Activated naive CD4-positive, alpha-beta T cell treated with Interleukin-2 at 50 U/mL for 16 hours (primary cell): ENCODE measurements around the gene FIP1L1.
"Not testable (repeated sequence)": the region's sequence is repeated elsewhere in the genome, so short reads cannot be mapped to it uniquely, and the experiment has no call there.

Source experiments
- DNase-seq: peaks from one replicate; pipeline ENCODE4 v3.0.0-alpha.2; 2020

The FIP1L1 gene

GRCh38 chr4:53380221-53380620, 2.8 kb downstream of the FIP1L1 start:
- DNase-seq = no peak

- not testable (repeated sequence) for DNase-seq
These were observed 32.0 kb downstream of the FIP1L1 start for GRCh38 chr4:53409479-53409878.

- no peak for DNase-seq
These were observed 41.8 kb downstream of the FIP1L1 start for GRCh38 chr4:53419208-53419607.

- no peak for DNase-seq
These were observed 44.4 kb downstream of the FIP1L1 start for GRCh38 chr4:53421791-53422190.

GRCh38 chr4:53422367-53422766, 44.9 kb downstream of the FIP1L1 start:
- DNase-seq = no peak

- DNase-seq = no peak
These were observed 46.8 kb downstream of the FIP1L1 start for GRCh38 chr4:53424280-53424679.

GRCh38 chr4:53427366-53427765, 49.9 kb downstream of the FIP1L1 start:
- DNase-seq = no peak

GRCh38 chr4:53431052-53431451, 53.6 kb downstream of the FIP1L1 start:
- no peak for DNase-seq

GRCh38 chr4:53432528-53433424, 55.3 kb downstream of the FIP1L1 start:
- DNase-seq = no peak

GRCh38 chr4:53436251-53436650, 58.8 kb downstream of the FIP1L1 start:
- DNase-seq = no peak

- DNase-seq = no peak
These were observed 64.1 kb downstream of the FIP1L1 start for GRCh38 chr4:53441564-53441963.

- DNase-seq = no peak
These were observed 67.5 kb downstream of the FIP1L1 start for GRCh38 chr4:53444954-53445353.

GRCh38 chr4:53450773-53451172, 73.3 kb downstream of the FIP1L1 start:
- no peak for DNase-seq

GRCh38 chr4:53453385-53453784, 75.9 kb downstream of the FIP1L1 start:
- DNase-seq = no peak

- no peak for DNase-seq
These were observed 78.3 kb downstream of the FIP1L1 start for GRCh38 chr4:53455766-53456165.

- DNase-seq = no peak
These were observed 78.7 kb downstream of the FIP1L1 start for GRCh38 chr4:53456178-53456577.

- no peak for DNase-seq
These were observed 82.1 kb downstream of the FIP1L1 start for GRCh38 chr4:53459548-53459947.

- no peak for DNase-seq
These were observed 83.8 kb downstream of the FIP1L1 start for GRCh38 chr4:53461244-53461643.

GRCh38 chr4:53463340-53463739, 85.9 kb downstream of the FIP1L1 start:
- no peak for DNase-seq

GRCh38 chr4:53465281-53465680, 87.8 kb downstream of the FIP1L1 start:
- no peak for DNase-seq

- DNase-seq = no peak
These were observed 88.5 kb downstream of the FIP1L1 start for GRCh38 chr4:53465891-53466290.

- DNase-seq = not testable (repeated sequence)
These were observed 89.1 kb downstream of the FIP1L1 start for GRCh38 chr4:53466576-53466975.

- DNase-seq = no peak
These were observed 99.0 kb downstream of the FIP1L1 start for GRCh38 chr4:53476232-53477037.

- no peak for DNase-seq
These were observed 99.7 kb downstream of the FIP1L1 start for GRCh38 chr4:53477038-53477565.
